Bronchial epithelial cell (primary cell): ENCODE measurements around the gene CLASP1. TPM values are rescaled to one million over a fixed set of nuclear protein-coding genes. Genes with fewer than 3 reads are reported as not detected.
"Not testable (repeated sequence)": the region's sequence is repeated elsewhere in the genome, so short reads cannot be mapped to it uniquely, and the experiment has no call there.

Experiments used
- DNase-seq: peaks from one replicate; pipeline ENCODE4 v3.0.0-alpha.2; 2010; ENCODE audit warnings: low read depth
- FAIRE-seq: peaks from 2 replicates; lab custom pipeline; 2011; peaks lifted over from hg19 to GRCh38; lab: Jason Lieb, UNC
- H3K27me3 ChIP-seq: 2 replicates; pipeline ENCODE4 v1.5.1; 2011; ENCODE audit warnings: low read length; ENCODE audit not compliant: control insufficient read depth, insufficient read depth
- H3K36me3 ChIP-seq: 2 replicates; pipeline ENCODE4 v1.5.1; 2011; ENCODE audit warnings: low read length; ENCODE audit not compliant: control insufficient read depth, insufficient read depth
- H3K4me3 ChIP-seq: 2 replicates; pipeline ENCODE4 v1.5.1; 2011; ENCODE audit warnings: mild to moderate bottlenecking, low read depth, low read length, control low read depth
- CTCF ChIP-seq: IDR thresholded peaks from 2 replicates; pipeline ENCODE4 v1.5.1; 2011; ENCODE audit warnings: mild to moderate bottlenecking, moderate library complexity, low read length, control low read depth, inconsistent platforms; ENCODE audit not compliant: insufficient read depth, severe bottlenecking
- total RNA-seq: library from RNA; depleted of rRNA; stranded (reverse); fragments of >200 nt; gene quantifications from 2 replicates; pipeline ENCODE4 v1.2.1, GENCODE V29; 2014

Gene CLASP1
- total RNA-seq, 1 donor from 2014 or later = 56.9 TPM

- no peak for TF ChIP-seq CTCF
- H3K36me3 ChIP-seq = no peaks in the 10 kb centered on the region
These were observed 10.7 kb upstream of the CLASP1 start for GRCh38 chr2:121659933-121660332.

GRCh38 chr2:121658393-121658792 lies 9.1 kb upstream of the CLASP1 start:
- DNase-seq, H3K27me3 ChIP-seq, H3K4me3 ChIP-seq, FAIRE-seq, H3K36me3 ChIP-seq: not testable (repeated sequence)

More at GRCh38 chr2:121659933-121660332, 10.7 kb upstream of the CLASP1 start:
- no peak for DNase-seq
- H3K27me3 ChIP-seq = no peaks in the 10 kb centered on the region
- no peak overlapping the region for H3K4me3 ChIP-seq
- FAIRE-seq = no peak

- Histone ChIP-seq H3K27me3 (no peaks in the 10 kb centered on the region), H3K4me3 (no peak overlapping the region), H3K36me3 (no peaks in the 10 kb centered on the region)
- FAIRE-seq (no peak), DNase-seq (no peak)
- no peak for TF ChIP-seq CTCF
These were observed 3.8 kb upstream of the CLASP1 start for GRCh38 chr2:121653035-121653434.

GRCh38 chr2:121650315-121650930 lies 1.2 kb upstream of the CLASP1 start:
- no peak for FAIRE-seq
- Histone ChIP-seq H3K27me3 (no peaks in the 10 kb centered on the region), H3K4me3 (peak overlapping the region; percentile 96), H3K36me3 (no peaks in the 10 kb centered on the region)
- DNase-seq = no peak
- TF ChIP-seq CTCF = no peak

GRCh38 chr2:121649596-121650314 lies 493 bp upstream of the CLASP1 start:
- DNase-seq (peak; percentile 92), FAIRE-seq (no peak)
- H3K36me3 ChIP-seq = no peaks in the 10 kb centered on the region
- peak overlapping the region; percentile 96 for H3K4me3 ChIP-seq
- no peak for TF ChIP-seq CTCF
- no peaks in the 10 kb centered on the region for H3K27me3 ChIP-seq

- TF ChIP-seq CTCF = no peak
- peak overlapping the region; percentile 96 for H3K4me3 ChIP-seq
- no peaks in the 10 kb centered on the region for H3K27me3 ChIP-seq
- FAIRE-seq (no peak), DNase-seq (peak; percentile 61)
- H3K36me3 ChIP-seq = no peaks in the 10 kb centered on the region
These were observed 785 bp downstream of the CLASP1 start for GRCh38 chr2:121648206-121649148.
